ENCODE data around the gene KATNIP.

KATNIP gene

GRCh38 chr16:27549746-27550581 lies at the start of gene KATNIP, which contains the start of gene GTF3C1:
Gene KATNIP, plus strand, starts transcription at chr16:27550144. Its CDS starts 27 bp downstream, at chr16:27550171.
Gene GTF3C1, minus strand, starts transcription at chr16:27549913. Its CDS starts 23 bp downstream, at chr16:27549890.
- DNase-seq = peak; percentile 100

- DNase-seq = no peak
Measured at GRCh38 chr16:27500801-27501200, 49.1 kb upstream of the KATNIP start.

- DNase-seq = no peak
Measured at GRCh38 chr16:27503662-27504061, 46.3 kb upstream of the KATNIP start.

GRCh38 chr16:27505297-27506236 lies 44.4 kb upstream of the KATNIP start:
- DNase-seq = no peak

GRCh38 chr16:27506771-27507170 lies 43.2 kb upstream of the KATNIP start:
- no peak for DNase-seq

- no peak for DNase-seq
Measured at GRCh38 chr16:27508476-27508875, 41.5 kb upstream of the KATNIP start.

GRCh38 chr16:27511657-27512448 lies 38.1 kb upstream of the KATNIP start:
- DNase-seq = no peak

GRCh38 chr16:27514806-27515205 lies 35.1 kb upstream of the KATNIP start:
- no peak for DNase-seq

- DNase-seq = no peak
Measured at GRCh38 chr16:27515874-27516353, 34.0 kb upstream of the KATNIP start.

- DNase-seq = no peak
Measured at GRCh38 chr16:27516365-27516764, 33.6 kb upstream of the KATNIP start.

- no peak for DNase-seq
Measured at GRCh38 chr16:27517664-27518063, 32.3 kb upstream of the KATNIP start.

- DNase-seq = no peak
Measured at GRCh38 chr16:27518226-27518625, 31.7 kb upstream of the KATNIP start.

- no peak for DNase-seq
Measured at GRCh38 chr16:27520982-27521673, 28.8 kb upstream of the KATNIP start.

- no peak for DNase-seq
Measured at GRCh38 chr16:27522173-27522707, 27.7 kb upstream of the KATNIP start.

GRCh38 chr16:27526180-27526579 lies 23.8 kb upstream of the KATNIP start:
- no peak for DNase-seq

- no peak for DNase-seq
Measured at GRCh38 chr16:27528294-27528693, 21.6 kb upstream of the KATNIP start.

GRCh38 chr16:27529962-27530361 lies 20.0 kb upstream of the KATNIP start:
- DNase-seq = no peak

GRCh38 chr16:27531186-27531585 lies 18.8 kb upstream of the KATNIP start:
- no peak for DNase-seq

GRCh38 chr16:27531826-27532800 lies 17.8 kb upstream of the KATNIP start:
- DNase-seq = no peak

- DNase-seq = no peak
Measured at GRCh38 chr16:27534256-27534655, 15.7 kb upstream of the KATNIP start.
